Neural cell (in vitro differentiated cells): Measurements from ENCODE around the gene PADI2.

Source experiments
- TAF1 ChIP-seq: IDR thresholded peaks from 2 replicates; pipeline ENCODE4 v1.6.1; 2012; ENCODE audit warnings: low read depth
- TF ChIP-seq, protein P1 (sequence below): fragments of 450-650 bp; IDR thresholded peaks from 2 replicates; pipeline ENCODE4 v1.5.1; 2014; ENCODE audit warnings: antibody characterized with exemption, mild to moderate bottlenecking, moderate library complexity; ENCODE audit not compliant: poor library complexity, severe bottlenecking
- TF ChIP-seq, protein P2 (sequence below): IDR thresholded peaks from 2 replicates; pipeline ENCODE4 v1.6.1; 2012; ENCODE audit warnings: borderline replicate concordance

DNA sequence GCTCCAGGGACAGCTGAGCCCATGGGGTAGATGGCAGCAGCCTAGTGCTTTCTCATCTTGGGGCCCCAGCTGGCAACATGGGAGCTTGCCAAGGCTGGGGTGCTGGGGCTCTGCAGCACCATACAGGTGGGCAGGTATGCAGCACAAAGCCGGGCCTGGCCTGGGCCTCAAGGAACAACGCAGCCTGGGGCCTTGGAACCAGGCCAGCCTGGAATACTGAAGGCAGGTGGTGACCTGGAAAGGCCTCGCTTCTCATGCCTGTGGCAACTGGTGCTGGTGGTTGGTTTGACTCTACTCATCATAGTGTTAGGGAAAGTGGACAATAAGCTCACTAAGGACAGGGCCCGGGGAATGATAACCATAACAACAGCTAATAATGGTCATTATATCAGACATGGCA, 38.4 kb downstream of the PADI2 start:
- TF ChIP-seq, protein P1, sequence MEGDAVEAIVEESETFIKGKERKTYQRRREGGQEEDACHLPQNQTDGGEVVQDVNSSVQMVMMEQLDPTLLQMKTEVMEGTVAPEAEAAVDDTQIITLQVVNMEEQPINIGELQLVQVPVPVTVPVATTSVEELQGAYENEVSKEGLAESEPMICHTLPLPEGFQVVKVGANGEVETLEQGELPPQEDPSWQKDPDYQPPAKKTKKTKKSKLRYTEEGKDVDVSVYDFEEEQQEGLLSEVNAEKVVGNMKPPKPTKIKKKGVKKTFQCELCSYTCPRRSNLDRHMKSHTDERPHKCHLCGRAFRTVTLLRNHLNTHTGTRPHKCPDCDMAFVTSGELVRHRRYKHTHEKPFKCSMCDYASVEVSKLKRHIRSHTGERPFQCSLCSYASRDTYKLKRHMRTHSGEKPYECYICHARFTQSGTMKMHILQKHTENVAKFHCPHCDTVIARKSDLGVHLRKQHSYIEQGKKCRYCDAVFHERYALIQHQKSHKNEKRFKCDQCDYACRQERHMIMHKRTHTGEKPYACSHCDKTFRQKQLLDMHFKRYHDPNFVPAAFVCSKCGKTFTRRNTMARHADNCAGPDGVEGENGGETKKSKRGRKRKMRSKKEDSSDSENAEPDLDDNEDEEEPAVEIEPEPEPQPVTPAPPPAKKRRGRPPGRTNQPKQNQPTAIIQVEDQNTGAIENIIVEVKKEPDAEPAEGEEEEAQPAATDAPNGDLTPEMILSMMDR: no peak
- no peak for TF ChIP-seq TAF1
- TF ChIP-seq, protein P2, sequence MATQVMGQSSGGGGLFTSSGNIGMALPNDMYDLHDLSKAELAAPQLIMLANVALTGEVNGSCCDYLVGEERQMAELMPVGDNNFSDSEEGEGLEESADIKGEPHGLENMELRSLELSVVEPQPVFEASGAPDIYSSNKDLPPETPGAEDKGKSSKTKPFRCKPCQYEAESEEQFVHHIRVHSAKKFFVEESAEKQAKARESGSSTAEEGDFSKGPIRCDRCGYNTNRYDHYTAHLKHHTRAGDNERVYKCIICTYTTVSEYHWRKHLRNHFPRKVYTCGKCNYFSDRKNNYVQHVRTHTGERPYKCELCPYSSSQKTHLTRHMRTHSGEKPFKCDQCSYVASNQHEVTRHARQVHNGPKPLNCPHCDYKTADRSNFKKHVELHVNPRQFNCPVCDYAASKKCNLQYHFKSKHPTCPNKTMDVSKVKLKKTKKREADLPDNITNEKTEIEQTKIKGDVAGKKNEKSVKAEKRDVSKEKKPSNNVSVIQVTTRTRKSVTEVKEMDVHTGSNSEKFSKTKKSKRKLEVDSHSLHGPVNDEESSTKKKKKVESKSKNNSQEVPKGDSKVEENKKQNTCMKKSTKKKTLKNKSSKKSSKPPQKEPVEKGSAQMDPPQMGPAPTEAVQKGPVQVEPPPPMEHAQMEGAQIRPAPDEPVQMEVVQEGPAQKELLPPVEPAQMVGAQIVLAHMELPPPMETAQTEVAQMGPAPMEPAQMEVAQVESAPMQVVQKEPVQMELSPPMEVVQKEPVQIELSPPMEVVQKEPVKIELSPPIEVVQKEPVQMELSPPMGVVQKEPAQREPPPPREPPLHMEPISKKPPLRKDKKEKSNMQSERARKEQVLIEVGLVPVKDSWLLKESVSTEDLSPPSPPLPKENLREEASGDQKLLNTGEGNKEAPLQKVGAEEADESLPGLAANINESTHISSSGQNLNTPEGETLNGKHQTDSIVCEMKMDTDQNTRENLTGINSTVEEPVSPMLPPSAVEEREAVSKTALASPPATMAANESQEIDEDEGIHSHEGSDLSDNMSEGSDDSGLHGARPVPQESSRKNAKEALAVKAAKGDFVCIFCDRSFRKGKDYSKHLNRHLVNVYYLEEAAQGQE: no peak
